HT-29 (cell line): ENCODE results near the gene RUNX1. TPM values are rescaled to one million over a fixed set of nuclear protein-coding genes. Genes with fewer than 3 reads are reported as not detected.

Experiments
- DNase-seq: peaks from one replicate; pipeline ENCODE4 v3.0.0-alpha.2; 2015; ENCODE audit warnings: low spot score
- total RNA-seq: library from RNA; depleted of rRNA; stranded (reverse); fragments of >200 nt; shearing (Covaris generic); gene quantifications from 2 replicates; pipeline ENCODE4 v1.2.3, GENCODE V29; 2014

RUNX1 gene
- total RNA-seq, 1 experiment from 2014 or later: 26.7 TPM

DNA sequence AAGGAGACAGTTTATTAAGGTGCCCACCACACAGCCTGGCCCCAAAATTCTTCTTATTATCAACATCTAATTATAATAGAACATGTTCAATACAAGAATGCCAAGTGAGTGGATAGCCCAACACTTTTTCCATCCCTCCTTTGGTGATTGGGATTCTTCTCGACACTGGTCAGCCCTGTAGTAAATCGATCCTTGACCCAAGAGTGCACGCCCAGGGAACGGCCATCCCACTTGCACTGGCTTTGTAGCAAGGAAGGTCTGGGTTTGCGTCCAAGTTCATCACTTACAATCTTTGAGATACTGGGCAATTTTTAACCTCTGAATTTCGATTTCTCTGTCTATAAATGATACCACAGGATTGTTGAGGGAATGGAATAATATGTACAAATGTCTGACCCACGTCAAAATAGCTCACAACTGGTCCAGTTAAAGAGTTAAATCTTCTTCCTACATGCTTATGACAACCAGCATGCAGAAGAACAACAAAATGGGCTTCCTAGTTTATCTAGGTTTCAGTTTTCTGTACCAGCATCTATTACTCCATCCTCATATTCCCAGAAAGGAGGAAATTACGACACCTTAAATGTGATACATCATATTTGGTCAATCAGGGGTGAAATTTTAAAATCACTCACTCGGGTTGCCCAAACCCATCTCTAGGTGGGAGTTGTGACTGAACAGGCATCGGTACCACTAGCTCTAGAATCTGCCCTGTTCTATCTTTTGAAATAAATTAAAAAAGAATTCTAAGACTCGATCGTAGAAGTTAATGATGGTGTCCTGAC lies 218.5 kb downstream of the RUNX1 start:
- no peak for DNase-seq

- no peak for DNase-seq
Observed at GRCh38 chr21:34827445-34828235, 221.5 kb downstream of the RUNX1 start.

GRCh38 chr21:34826836-34827235 lies 222.3 kb downstream of the RUNX1 start:
- no peak for DNase-seq

GRCh38 chr21:34825948-34826548 lies 223.1 kb downstream of the RUNX1 start:
- DNase-seq: no peak

DNA sequence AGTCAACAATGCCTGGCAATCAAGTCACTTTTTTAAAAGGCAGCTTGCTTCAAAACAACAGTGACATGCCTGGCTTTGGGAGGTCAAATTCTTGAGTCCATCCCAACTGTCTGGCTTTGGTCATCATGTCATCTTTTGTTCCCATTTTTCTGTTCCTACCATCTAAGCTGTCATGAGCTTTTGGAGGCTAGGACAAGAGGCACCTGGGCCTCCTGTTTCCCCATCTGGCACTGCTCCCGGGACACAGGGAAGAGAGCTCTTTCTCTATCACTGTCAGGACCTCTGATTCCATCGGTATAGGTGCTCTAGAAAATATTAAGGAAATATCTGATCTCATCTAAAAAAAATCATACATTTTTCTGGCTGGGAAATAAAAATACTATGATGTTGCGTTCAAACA lies 224.0 kb downstream of the RUNX1 start:
- DNase-seq: no peak

GRCh38 chr21:34824314-34824713 lies 224.8 kb downstream of the RUNX1 start:
- no peak for DNase-seq

- no peak for DNase-seq
Observed at GRCh38 chr21:34822942-34823341, 226.2 kb downstream of the RUNX1 start.

- DNase-seq: no peak
Observed at GRCh38 chr21:34822168-34822567, 226.9 kb downstream of the RUNX1 start.

GRCh38 chr21:34821717-34822116 lies 227.4 kb downstream of the RUNX1 start:
- no peak for DNase-seq

- no peak for DNase-seq
Observed at GRCh38 chr21:34820051-34820450, 229.1 kb downstream of the RUNX1 start.

GRCh38 chr21:34819357-34819999 lies 229.6 kb downstream of the RUNX1 start:
- DNase-seq: no peak

DNA sequence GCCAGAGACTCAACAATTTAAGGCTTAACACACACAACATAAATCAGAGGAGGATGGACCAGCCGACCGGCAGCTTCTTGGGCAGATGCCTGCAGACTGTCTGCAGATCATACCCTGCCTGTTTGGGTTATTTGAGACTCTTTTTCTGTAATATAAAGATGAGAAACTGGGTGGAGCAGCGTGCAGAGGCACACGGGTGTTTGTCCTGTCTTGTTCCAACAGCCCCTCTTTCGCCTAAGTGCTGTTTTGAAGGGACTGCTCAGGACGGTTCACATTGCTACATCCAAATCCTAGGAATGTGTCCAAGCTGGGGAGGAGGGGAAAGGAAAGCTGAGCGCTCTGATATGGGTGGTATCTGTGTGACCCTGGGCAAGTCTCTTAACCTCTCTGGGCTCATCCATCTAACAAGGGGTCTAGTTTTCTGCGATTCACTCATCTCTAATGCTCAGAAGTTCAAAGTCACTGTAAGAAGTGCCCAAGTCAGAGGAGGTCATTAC lies 230.4 kb downstream of the RUNX1 start:
- DNase-seq: no peak

- DNase-seq: no peak
Observed at GRCh38 chr21:34817821-34818661, 231.1 kb downstream of the RUNX1 start.

- DNase-seq: no peak
Observed at GRCh38 chr21:34815831-34816705, 233.0 kb downstream of the RUNX1 start.

- DNase-seq: no peak
Observed at GRCh38 chr21:34814529-34814951, 234.6 kb downstream of the RUNX1 start.

- no peak for DNase-seq
Observed at GRCh38 chr21:34813266-34813894, 235.7 kb downstream of the RUNX1 start.

DNA sequence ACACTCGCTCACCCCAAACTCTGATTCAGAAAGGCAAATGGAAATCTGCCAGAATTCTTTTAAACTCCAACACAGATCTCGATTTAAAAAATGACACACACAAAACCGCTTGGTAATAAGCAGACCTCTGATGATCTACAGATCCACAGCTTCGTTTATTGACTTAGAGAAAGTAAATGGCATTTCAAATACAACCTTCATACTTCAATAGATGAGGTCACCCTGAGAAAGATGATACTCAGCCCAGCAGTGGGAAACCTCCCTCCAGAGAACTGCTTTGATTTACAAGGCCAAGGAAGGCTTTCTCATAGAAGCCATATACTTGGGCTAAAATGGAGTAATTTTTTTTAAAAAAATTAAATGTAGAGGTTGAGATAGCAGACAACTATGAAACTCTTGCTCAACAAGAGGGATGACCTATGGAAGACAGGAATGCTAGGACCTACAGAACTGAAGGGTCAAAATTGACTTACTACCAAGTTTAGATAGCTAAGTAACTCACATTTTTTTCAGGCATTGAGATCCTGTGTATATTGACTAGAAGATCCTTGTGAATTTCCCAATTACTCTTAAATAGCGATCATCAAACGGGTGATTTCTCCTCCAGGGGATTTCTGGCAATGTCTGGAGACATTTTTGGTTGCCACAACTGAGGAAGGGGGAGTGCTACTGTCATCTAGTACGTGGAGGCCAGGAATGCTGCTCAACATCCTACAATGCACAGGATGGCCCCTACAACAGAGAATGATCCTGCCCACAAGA lies 236.4 kb downstream of the RUNX1 start:
- DNase-seq: no peak

GRCh38 chr21:34811368-34811767 lies 237.7 kb downstream of the RUNX1 start:
- DNase-seq: no peak

DNA sequence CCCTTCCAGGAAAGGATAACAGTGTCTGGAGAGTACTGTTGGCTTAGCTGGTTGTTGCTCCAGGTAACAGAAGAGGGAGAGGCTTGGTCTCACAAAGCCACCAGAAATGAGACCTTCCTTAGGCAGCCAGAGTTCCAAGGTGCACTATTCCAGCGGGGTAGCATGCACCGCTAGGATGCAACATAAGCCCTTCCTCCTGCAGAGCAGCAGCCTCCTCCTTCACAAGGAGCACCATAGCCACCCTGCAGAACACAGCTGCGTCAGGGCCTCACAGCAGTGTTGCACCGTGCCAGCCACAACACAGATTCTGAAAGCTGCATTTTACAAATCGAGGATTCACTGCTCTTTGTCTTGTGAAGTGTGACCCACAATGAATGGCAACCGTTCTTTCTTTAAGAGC lies 238.3 kb downstream of the RUNX1 start:
- DNase-seq: no peak
